Prostate gland (tissue), 2 donors: ENCODE data around the gene TRMT6.

Source experiments
- POLR2A ChIP-seq: fragments of 450-650 bp; IDR thresholded peaks from one replicate; pipeline ENCODE4 v1.6.1; 2016; ENCODE audit warnings: antibody characterized with exemption, mild to moderate bottlenecking
- TF ChIP-seq, protein P1 (sequence below), 4 experiments: fragments of 200-600 bp in 2 of 4; fragments of 450-650 bp in 2 of 4; sonication (generic) in 2 of 4; IDR thresholded peaks; 1 replicate in 3 of 4; 2 replicates in 1 of 4; pipeline ENCODE4 v1.5.1; 2016 to 2019; ENCODE audit warnings: antibody characterized with exemption in 4 of 4, mild to moderate bottlenecking in 2 of 4, moderate library complexity in 2 of 4

- TF ChIP-seq, protein P1, sequence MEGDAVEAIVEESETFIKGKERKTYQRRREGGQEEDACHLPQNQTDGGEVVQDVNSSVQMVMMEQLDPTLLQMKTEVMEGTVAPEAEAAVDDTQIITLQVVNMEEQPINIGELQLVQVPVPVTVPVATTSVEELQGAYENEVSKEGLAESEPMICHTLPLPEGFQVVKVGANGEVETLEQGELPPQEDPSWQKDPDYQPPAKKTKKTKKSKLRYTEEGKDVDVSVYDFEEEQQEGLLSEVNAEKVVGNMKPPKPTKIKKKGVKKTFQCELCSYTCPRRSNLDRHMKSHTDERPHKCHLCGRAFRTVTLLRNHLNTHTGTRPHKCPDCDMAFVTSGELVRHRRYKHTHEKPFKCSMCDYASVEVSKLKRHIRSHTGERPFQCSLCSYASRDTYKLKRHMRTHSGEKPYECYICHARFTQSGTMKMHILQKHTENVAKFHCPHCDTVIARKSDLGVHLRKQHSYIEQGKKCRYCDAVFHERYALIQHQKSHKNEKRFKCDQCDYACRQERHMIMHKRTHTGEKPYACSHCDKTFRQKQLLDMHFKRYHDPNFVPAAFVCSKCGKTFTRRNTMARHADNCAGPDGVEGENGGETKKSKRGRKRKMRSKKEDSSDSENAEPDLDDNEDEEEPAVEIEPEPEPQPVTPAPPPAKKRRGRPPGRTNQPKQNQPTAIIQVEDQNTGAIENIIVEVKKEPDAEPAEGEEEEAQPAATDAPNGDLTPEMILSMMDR (IDR thresholded peaks at IDR 0.05) = no peak
- TF ChIP-seq POLR2A = no peak
Observed at GRCh38 chr20:5989539-5989938, 39.2 kb upstream of the TRMT6 start.
